Sigmoid colon (tissue), 7 donors: Measurements from ENCODE around the gene ZNF568. TPM values are rescaled to one million over a fixed set of nuclear protein-coding genes. Genes with fewer than 3 reads are reported as not detected.

Experiments
- DNase-seq: peaks from one replicate; pipeline ENCODE4 v3.0.0-alpha.2; 2019
- H3K27ac ChIP-seq, 4 donors: fragments of 200-600 bp; sonication (generic); one replicate each; pipeline ENCODE4 v1.5.1; 2016 to 2019; ENCODE audit warnings: mild to moderate bottlenecking in 1 of 4
- H3K27me3 ChIP-seq, 3 donors: fragments of 200-600 bp; sonication (generic); one replicate each; pipeline ENCODE4 v1.5.1; 2019; ENCODE audit warnings: mild to moderate bottlenecking in 1 of 3
- H3K36me3 ChIP-seq, 4 donors: fragments of 200-600 bp; sonication (generic); one replicate each; pipeline ENCODE4 v1.5.1; 2016 to 2019
- H3K4me1 ChIP-seq, 4 donors: fragments of 200-600 bp; sonication (generic); one replicate each; pipeline ENCODE4 v1.5.1; 2017 to 2019
- H3K4me3 ChIP-seq, 4 donors: fragments of 200-600 bp; sonication (generic); one replicate each; pipeline ENCODE4 v1.5.1; 2017 to 2019; ENCODE audit warnings: mild to moderate bottlenecking in 2 of 4, moderate library complexity in 1 of 4
- H3K9me3 ChIP-seq, 4 donors: fragments of 200-600 bp in 3 of 4; sonication (generic) in 3 of 4; one replicate each; pipeline versions ENCODE4 v1.5.1 to v1.6.1; 2013 to 2019
- EP300 ChIP-seq, 4 donors: sonication (generic); formaldehyde crosslinking; IDR thresholded peaks; one replicate each; pipeline ENCODE4 v1.6.1; 2017; ENCODE audit warnings: antibody characterized with exemption in 4 of 4
- POLR2A ChIP-seq, 2 donors: fragments of 450-650 bp; IDR thresholded peaks; one replicate each; pipeline ENCODE4 v1.6.1; 2016; ENCODE audit warnings: antibody characterized with exemption in 2 of 2, mild to moderate bottlenecking in 2 of 2, moderate library complexity in 2 of 2
- POLR2AphosphoS5 ChIP-seq, 4 donors: sonication (generic); formaldehyde crosslinking; IDR thresholded peaks; one replicate each; pipeline ENCODE4 v1.6.1; 2017; ENCODE audit warnings: antibody characterized with exemption in 4 of 4
- WGBS, 2 donors: extraction: QIAGEN DNeasy Blood & Tissue Kit; methylation state at CpG; one replicate each; pipeline ENCODE4 v1.1.7; 2013; 5-methylcytosine and 5-hydroxymethylcytosine counted together
- intact Hi-C: fragments of 100-400 bp; cut with DNase I; formaldehyde crosslinking; loops from one replicate; pipeline ENCODE4 v1.15.1; 2023
- polyA plus RNA-seq, 3 donors: library from polyadenylated mRNA; stranded (reverse); fragments of 200-250 nt; gene quantifications; one replicate each; pipeline ENCODE4 v1.2.3, GENCODE V29; 2013
- total RNA-seq, 4 donors: library from RNA; depleted of rRNA; stranded (reverse); fragments of >200 nt; gene quantifications; one replicate each; pipeline ENCODE4 v1.1.0, GENCODE V29; 2016
- TF ChIP-seq, protein P1 (sequence below), 4 experiments: fragments of 450-650 bp in 3 of 4; fragments of 200-600 bp in 1 of 4; IDR thresholded peaks; one replicate each; pipeline ENCODE4 v1.5.1; 2016 to 2019; ENCODE audit warnings: antibody characterized with exemption in 4 of 4, mild to moderate bottlenecking in 3 of 4, moderate library complexity in 2 of 4
- donor health status: healthy with polysubstance abuse.
- donor health status: Bipolar disorder and iron deficiency.
- donor health status: healthy.

The ZNF568 gene
- total and polyA plus RNA-seq, 7 donors, result 0.60 to 18.9 (median 8.7) TPM

DNA sequence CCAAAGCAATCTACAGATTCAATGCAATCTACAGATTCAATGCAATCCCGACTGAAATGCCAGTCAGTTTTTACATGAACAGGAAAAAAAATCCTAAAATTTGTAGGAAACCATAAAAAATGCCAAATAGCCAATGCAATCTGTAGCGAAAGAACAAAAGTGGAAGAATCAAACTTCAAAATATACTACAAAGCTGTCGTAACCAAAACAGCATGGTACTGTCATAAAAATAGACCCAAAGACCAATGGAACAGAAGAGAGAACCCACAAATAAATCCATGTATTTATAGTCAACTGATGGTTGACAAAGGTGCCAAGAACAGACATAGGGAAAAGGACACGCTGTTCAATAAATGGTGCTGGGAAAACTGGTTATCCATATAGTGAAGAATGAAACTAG, 17.7 kb upstream of the ZNF568 start:
- H3K4me1 ChIP-seq, result no peaks in the 10 kb centered on the region
- peaks cover 38 to 90% (median 58%) of the 10 kb centered on the region in 4 donors for H3K9me3 ChIP-seq
- no peak for DNase-seq
- no peak overlapping the region for H3K27ac ChIP-seq
- H3K4me3 ChIP-seq, result no peak overlapping the region
- peaks cover 27 to 100% (median 75%) of the 10 kb centered on the region in 4 donors for H3K36me3 ChIP-seq
- intact Hi-C loops, result no loop called here
- TF ChIP-seq EP300 (IDR thresholded peaks at IDR 0.05) (no peak), POLR2AphosphoS5 (IDR thresholded peaks at IDR 0.05) (no peak), POLR2A (IDR thresholded peaks at IDR 0.05) (no peak)
- TF ChIP-seq, protein P1, sequence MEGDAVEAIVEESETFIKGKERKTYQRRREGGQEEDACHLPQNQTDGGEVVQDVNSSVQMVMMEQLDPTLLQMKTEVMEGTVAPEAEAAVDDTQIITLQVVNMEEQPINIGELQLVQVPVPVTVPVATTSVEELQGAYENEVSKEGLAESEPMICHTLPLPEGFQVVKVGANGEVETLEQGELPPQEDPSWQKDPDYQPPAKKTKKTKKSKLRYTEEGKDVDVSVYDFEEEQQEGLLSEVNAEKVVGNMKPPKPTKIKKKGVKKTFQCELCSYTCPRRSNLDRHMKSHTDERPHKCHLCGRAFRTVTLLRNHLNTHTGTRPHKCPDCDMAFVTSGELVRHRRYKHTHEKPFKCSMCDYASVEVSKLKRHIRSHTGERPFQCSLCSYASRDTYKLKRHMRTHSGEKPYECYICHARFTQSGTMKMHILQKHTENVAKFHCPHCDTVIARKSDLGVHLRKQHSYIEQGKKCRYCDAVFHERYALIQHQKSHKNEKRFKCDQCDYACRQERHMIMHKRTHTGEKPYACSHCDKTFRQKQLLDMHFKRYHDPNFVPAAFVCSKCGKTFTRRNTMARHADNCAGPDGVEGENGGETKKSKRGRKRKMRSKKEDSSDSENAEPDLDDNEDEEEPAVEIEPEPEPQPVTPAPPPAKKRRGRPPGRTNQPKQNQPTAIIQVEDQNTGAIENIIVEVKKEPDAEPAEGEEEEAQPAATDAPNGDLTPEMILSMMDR (IDR thresholded peaks at IDR 0.05), result no peak
- H3K27me3 ChIP-seq, result no peaks in the 10 kb centered on the region
- WGBS, 2 donors, result 96 to 97% methylated on average over 4 of the region's 4 CpGs

DNA sequence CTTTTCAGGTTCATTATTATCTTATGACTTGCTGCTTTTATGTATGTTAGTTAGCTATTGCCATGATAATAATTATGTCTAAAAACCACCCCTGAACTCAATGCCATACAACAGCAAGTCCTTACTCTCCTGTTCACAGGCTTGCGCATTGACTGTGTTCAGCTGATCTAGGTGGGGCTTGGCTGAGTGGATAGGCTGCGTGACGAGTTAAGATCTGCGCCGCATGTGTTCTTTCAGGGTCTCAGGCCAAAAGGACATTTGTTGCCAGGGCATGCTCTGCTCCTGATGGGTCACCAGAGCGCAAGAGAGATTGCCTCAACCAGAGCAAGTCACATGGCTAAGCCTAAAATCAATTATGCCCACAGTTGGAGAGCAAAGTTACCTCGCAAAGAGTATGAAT, 859 bp downstream of the ZNF568 start:
- H3K9me3 ChIP-seq, result peaks cover 0 to 5% (median under 1%) of the 10 kb centered on the region in 4 donors
- intact Hi-C loops, result loop anchor here (2.0 to 10.0 kb wide), 6 partner anchors 55 to 542 kb away; partner anchors contain the start of genes ZFP14, ZNF345, ZNF383 and ZNF461
- peak overlapping the region; percentile 65 to 77 (median 68) for H3K4me3 ChIP-seq
- no peak for DNase-seq
- H3K36me3 ChIP-seq, result peaks cover 5 to 43% (median 11%) of the 10 kb centered on the region in 4 donors
- TF ChIP-seq, protein P1 (IDR thresholded peaks at IDR 0.05), result no peak
- TF ChIP-seq POLR2A (IDR thresholded peaks at IDR 0.05) (no peak), POLR2AphosphoS5 (IDR thresholded peaks at IDR 0.05) (no peak), EP300 (IDR thresholded peaks at IDR 0.05) (no peak)
- H3K27ac ChIP-seq, result peak overlapping the region; percentile 91 to 96 (median 93)
- 63 to 74% methylated on average over 7 of the region's 7 CpGs for WGBS, 2 donors
- peaks cover 0 to 18% (median 17%) of the 10 kb centered on the region in 4 donors for H3K4me1 ChIP-seq
- no peaks in the 10 kb centered on the region for H3K27me3 ChIP-seq

DNA sequence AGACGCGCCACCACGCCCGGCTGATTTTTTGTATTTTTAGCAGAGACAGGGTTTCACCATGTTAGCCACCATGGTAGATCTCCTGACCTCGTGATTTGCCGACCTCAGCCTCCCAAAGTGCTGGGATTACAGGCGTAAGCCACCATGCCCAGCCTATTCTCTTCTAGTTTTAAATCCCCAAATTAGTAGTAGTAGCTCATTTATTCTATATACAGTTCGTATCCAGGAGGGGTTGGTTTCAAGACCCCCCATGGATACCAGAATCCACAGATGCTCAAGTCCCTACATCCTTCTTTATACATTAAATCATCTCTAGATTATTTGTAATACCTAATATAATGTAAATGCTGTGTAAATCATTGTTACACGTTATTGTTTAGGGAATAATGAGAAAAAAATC, 2.0 kb downstream of the ZNF568 start:
- WGBS, 2 donors, result 96 to 97% methylated on average over 9 of the region's 9 CpGs
- intact Hi-C loops, result loop anchor here (5.0 to 10.0 kb wide), 4 partner anchors 54 to 543 kb away; partner anchors contain the start of genes ZFP14, ZNF461 and ZNF527
- Histone ChIP-seq H3K27me3 (no peaks in the 10 kb centered on the region), H3K4me1 (peaks cover 0 to 18% (median 17%) of the 10 kb centered on the region in 4 donors), H3K4me3 (no peak overlapping the region), H3K27ac (no peak overlapping the region), H3K36me3 (peaks cover 12 to 46% (median 16%) of the 10 kb centered on the region in 4 donors), H3K9me3 (peaks cover 0 to 6% (median 2%) of the 10 kb centered on the region in 4 donors)
- TF ChIP-seq POLR2A (IDR thresholded peaks at IDR 0.05), result no peak
- TF ChIP-seq POLR2AphosphoS5 (IDR thresholded peaks at IDR 0.05), result no peak
- TF ChIP-seq, protein P1 (IDR thresholded peaks at IDR 0.05), result no peak
- TF ChIP-seq EP300 (IDR thresholded peaks at IDR 0.05), result no peak
- no peak for DNase-seq

DNA sequence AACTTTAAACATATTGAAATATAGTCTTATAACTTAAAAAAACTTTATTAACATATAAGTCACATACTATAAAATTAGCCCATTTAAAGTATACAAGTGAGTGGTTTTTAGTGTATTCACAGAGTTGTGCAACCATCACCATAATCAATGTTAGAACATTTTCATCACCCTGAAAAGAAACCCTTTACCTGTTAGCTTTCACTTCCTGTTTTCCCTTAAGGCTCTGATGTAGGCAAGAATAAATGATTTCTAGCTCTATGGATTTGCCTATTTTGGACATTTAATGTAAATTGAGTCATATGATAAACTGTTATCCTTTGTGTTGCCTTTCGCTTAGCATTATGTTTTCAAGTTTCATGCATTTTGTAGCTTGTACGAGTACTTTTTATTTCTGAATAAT, 15.6 kb downstream of the ZNF568 start:
- Histone ChIP-seq H3K9me3 (peaks cover 0 to 9% (median 3%) of the 10 kb centered on the region in 4 donors), H3K36me3 (peaks cover 4 to 55% (median 10%) of the 10 kb centered on the region in 4 donors), H3K4me1 (no peaks in the 10 kb centered on the region), H3K27ac (no peak overlapping the region), H3K27me3 (no peaks in the 10 kb centered on the region), H3K4me3 (no peak overlapping the region)
- 98 to 100% methylated on average over 2 of the region's 2 CpGs for WGBS, 2 donors
- no peak for TF ChIP-seq EP300 (IDR thresholded peaks at IDR 0.05)
- TF ChIP-seq POLR2A (IDR thresholded peaks at IDR 0.05), result no peak
- TF ChIP-seq, protein P1 (IDR thresholded peaks at IDR 0.05), result no peak
- no peak for TF ChIP-seq POLR2AphosphoS5 (IDR thresholded peaks at IDR 0.05)
- intact Hi-C loops, result no loop called here
- no peak for DNase-seq

DNA sequence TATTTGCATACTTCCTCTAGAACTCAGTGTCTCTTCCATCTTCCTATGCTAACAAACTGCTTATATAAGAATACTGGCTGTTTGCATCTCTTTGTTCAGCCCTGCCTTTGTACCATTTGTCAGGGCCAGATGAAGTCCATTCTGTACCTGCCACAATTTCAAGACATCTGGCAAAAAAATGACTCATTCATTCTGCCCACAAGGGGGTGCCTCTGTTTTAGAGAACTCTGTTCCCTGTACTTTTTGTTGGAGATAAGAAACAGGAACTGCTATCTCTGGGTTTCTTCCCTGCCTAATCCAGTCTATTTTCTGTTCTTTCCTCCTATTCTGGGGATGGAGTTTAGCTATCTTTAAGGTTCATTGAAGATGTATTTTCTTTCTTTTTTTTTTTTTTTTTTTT, 23.0 kb downstream of the ZNF568 start:
- no peak for DNase-seq
- no peak overlapping the region for H3K4me3 ChIP-seq
- no peaks in the 10 kb centered on the region for H3K27me3 ChIP-seq
- intact Hi-C loops, result no loop called here
- peaks cover 2 to 14% (median 7%) of the 10 kb centered on the region in 4 donors for H3K9me3 ChIP-seq
- no peaks in the 10 kb centered on the region for H3K4me1 ChIP-seq
- peaks cover 21 to 76% (median 49%) of the 10 kb centered on the region in 4 donors for H3K36me3 ChIP-seq
- TF ChIP-seq, protein P1 (IDR thresholded peaks at IDR 0.05), result no peak
- TF ChIP-seq POLR2AphosphoS5 (IDR thresholded peaks at IDR 0.05), result no peak
- no peak for TF ChIP-seq EP300 (IDR thresholded peaks at IDR 0.05)
- no peak for TF ChIP-seq POLR2A (IDR thresholded peaks at IDR 0.05)
- no peak overlapping the region for H3K27ac ChIP-seq
